GM19099 (cell line): ENCODE data around the gene CTBP2.

ENCODE experiments used
- POLR2A ChIP-seq: IDR thresholded peaks from 3 replicates; pipeline ENCODE4 v1.6.1; 2011; ENCODE audit warnings: low read depth; ENCODE audit not compliant: insufficient read length; ENCODE audit errors: extremely low read depth

CTBP2 gene

GRCh38 chr10:125000366-125001312 is 159.7 kb downstream of the CTBP2 start:
- TF ChIP-seq POLR2A, result no peak

DNA sequence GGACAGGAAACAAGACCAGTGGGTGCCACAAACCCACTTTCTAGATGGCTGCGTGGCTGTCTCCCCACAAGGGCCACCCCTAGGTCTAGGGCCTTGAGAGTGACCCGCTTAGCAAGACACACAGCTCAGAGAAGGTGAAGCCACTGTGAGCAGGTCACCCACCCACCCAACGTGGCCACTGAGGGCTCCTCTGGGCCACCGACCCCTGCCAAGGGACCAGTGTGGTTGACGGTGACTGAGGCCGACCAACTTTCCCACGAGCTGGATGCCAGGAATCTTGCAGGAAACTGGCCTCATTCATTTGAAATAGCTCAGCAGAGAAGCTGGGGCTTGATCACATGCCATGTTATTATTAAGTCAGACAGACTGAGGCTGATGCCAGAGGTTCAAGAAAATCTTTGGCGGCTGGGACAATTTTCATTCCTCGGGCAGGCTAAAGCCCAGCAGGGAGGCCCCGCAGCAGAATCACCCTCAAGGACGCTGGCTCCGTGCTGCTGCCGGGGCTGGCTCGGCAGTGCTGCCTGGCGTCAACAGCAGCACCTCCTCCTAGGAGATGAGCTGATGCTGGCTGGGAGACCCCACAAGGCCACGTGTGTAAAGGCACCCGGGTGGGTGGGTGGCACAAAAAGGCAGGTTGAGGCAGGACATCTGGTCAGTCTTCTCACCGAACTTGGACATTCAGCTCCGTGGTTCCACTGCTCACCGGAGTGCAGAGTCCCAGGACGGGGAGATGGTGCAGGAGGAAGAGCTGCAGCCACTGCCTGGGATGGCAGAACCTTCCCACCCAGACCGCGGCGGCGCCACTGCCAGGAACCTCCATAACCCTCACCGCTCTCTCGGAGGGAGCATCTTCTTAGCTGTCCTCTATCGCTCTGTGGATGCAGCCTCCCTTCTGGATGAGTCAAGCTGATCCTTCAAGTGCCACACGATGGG is 160.7 kb downstream of the CTBP2 start:
- no peak for TF ChIP-seq POLR2A

DNA sequence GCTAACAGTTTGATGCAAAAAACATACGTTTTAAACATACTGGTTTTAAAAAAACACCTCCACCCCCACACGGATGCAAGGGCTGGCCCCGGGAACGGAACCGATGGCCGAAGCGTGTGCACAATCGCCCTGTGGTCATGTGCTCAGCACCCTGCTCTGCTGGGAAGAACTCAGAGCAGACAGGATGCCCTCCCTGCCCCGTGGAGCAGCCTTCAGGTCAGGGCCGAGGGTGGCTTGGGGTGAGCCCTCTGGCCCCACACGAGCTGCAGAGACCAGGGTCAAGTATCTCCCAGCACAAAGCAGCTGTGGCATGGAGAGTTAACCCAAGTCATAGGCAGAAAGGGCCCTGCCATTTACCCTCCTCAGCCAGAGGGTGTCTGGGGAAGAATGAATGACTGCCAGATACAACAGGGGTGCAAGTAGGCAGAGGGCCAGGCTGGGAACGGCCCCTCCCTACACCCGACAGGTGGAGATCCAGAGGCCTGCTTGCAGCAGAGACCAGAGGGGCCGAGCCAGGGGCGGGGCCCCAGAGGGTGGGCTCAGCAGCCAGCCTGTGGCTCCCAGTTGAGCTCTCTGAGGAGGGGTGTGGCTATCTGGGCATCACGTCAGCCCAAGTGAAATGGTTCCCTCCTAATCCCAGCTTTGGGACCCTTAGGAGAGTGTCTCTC is 161.6 kb downstream of the CTBP2 start:
- no peak for TF ChIP-seq POLR2A

DNA sequence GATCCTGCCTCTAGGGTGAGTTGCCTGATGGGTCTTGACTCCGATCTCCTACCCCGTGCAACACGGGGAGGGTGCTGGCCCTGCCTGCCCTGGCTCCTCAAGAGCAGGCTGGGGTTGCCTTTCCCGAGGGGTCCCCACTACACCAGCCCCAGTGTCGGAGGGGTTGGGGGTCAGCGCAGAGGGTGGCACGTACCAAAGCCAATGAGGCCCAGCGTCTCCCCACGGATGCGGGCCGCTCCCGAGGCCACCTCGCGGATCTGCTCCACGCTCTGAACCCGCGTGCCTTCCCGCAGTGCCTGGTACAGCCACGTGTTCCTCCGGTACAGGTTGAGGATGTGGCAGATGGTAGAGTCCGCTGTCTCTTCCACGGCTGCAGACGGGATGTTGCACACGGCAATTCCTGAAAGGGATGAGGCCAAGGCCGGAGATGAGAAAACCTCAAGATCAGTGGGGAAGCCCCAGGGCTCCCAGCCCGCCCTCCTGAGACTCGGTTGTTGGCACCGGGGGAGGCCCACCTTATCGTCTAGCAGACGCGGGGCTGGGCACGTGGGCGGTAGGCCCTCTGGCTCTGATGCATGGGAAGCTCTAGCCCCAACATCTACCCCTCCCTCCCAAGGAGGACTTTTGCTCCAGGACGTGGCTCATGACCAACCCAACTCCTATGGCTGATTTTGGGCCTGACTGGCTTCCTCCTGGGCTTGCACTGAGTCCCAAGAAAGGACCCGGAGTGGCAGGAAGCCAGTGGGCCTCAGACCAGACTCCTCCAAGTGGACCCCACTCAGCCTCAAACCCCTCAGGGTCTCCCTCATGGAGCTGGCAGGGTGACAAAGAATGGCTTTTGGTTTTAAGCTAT is 162.4 kb downstream of the CTBP2 start:
- no peak for TF ChIP-seq POLR2A

- TF ChIP-seq POLR2A, result no peak
Observed at GRCh38 chr10:124997306-124997705, 163.1 kb downstream of the CTBP2 start.

DNA sequence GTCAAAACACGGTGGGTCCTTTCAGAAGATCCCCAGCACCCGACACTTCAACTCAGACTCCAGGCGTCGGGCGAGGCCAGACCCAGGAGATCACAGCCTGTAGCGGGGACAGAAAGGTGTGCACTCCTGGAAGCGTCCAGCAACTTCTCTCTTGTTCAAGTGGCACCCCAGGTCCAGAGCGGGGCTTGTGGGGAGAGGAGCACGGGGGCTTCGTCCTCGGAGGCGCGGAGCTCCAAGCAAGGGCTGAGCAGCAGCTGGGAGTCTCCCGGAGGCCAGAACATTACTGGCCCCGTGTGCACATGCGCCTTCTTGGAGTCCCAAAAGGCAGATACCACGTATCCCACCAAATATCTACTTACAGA is 163.5 kb downstream of the CTBP2 start:
- TF ChIP-seq POLR2A, result no peak

GRCh38 chr10:124996127-124996853 is 164.1 kb downstream of the CTBP2 start:
- TF ChIP-seq POLR2A, result no peak

DNA sequence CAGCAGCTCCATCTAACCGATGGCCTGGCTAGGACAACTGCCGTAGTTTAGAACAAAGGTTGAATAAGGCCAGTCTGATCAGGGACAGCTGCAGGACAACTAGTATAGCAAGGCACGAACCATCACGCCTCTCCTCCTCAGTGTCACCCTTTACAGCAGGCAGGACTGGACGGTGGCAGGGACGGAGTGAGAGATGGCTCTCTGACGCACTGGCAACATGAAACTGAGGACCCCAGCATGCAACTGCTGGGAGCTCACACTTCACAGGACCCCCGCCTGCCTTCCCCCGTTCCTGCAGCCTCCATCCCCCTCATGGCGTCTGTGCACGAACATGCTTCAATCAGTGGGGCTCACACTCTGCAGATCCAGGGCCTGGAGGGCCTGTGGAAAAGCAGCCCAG is 164.8 kb downstream of the CTBP2 start:
- TF ChIP-seq POLR2A, result no peak

- no peak for TF ChIP-seq POLR2A
Observed at GRCh38 chr10:124994573-124995473, 165.5 kb downstream of the CTBP2 start.

DNA sequence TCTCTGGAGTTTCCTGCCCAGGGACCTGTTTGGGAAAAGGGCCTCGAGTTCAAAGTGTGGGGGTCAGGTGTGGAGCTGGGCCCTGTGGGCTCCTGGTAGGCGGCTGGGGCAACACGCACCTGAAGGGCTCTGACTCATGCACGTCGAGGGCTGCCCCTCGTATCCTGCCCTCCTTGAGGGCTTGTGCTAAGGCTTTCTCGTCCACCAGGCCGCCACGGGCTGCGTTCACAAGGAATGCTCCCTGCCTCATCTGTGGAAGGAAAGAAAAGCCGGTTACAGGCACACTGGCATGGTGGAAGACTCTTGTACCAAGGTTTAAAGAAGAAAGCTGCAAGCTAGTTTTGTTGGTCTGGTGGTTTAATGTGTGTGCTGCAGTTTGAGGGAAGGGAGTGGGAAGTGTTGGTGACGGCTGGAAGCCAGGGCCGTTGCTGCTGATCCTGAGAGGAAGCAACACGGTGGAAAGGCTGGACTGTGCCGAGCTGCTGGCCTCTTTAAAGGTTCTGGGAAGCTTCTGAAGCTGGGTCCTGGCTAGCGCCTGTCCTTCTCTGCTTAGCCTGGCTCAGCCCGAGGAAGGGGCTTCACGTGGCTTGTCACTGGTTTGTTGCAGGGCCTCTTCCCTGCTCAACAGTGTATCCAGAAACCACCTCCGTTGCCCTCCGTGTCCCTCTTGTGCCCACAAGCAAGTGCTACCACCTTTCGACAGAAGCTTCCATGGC is 166.5 kb downstream of the CTBP2 start:
- TF ChIP-seq POLR2A, result no peak

DNA sequence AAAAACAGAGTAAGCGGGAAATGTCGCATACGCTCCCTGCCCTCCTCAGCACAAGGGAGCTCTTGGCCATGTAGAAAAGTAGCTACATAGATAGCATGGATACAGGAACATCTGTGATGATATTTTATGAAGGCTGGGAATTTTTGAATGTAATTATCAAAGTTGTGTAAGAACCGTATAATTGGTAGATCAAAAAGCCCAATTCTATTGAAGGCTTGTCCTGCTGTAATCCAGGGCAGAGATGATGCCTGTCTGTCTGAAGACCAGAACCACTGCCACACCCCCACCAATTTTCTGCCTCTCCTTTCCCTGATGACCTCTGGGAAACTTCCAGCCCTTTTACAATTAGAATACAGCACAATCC is 167.0 kb downstream of the CTBP2 start:
- no peak for TF ChIP-seq POLR2A
